Measurements from ENCODE around the gene CCDC57. TPM values are rescaled to one million over a fixed set of nuclear protein-coding genes. Genes with fewer than 3 reads are reported as not detected.

The CCDC57 gene
- total RNA-seq, 1 donor from 2014 or later: 15.0 TPM

- H3K79me2 ChIP-seq (ENCODE audit: low read depth): no peaks in the 10 kb centered on the region
- H3K9me3 Mint-ChIP-seq: no peaks in the 10 kb centered on the region
- TF ChIP-seq EZH2 (IDR thresholded peaks at IDR 0.05) (no peak), EZH2phosphoT487 (IDR thresholded peaks at IDR 0.05) (no peak), CTCF (IDR thresholded peaks at IDR 0.05) (no peak)
- no peak for DNase-seq (ENCODE audit: low spot score)
- H3K36me3 ChIP-seq: no peaks in the 10 kb centered on the region
- H3K9ac ChIP-seq: no peak overlapping the region
- H3K4me3 Mint-ChIP-seq: no peak overlapping the region
- no peak overlapping the region for H3K27ac ChIP-seq
- H2AFZ ChIP-seq (replicated peaks): no peak overlapping the region
- peaks cover 37% of the 10 kb centered on the region for H3F3A ChIP-seq (ENCODE audit: low read depth)
- H3K4me1 ChIP-seq: no peaks in the 10 kb centered on the region
- no peak overlapping the region for H3K4me2 ChIP-seq
- no peak overlapping the region for H3K4me3 ChIP-seq
- peaks cover 5% of the 10 kb centered on the region for H3K36me3 Mint-ChIP-seq
- H3K27me3 Mint-ChIP-seq (ENCODE audit: insufficient read depth, low read depth): peaks cover 2% of the 10 kb centered on the region
- no peaks in the 10 kb centered on the region for H3K9me3 ChIP-seq (ENCODE audit: low read depth)
- no peak overlapping the region for H3K27ac Mint-ChIP-seq
- H4K20me1 ChIP-seq (ENCODE audit: low read depth): peaks cover 66% of the 10 kb centered on the region
- peaks cover 2% of the 10 kb centered on the region for H3K4me1 Mint-ChIP-seq
- H3K27me3 ChIP-seq: no peaks in the 10 kb centered on the region
Observed at GRCh38 chr17:82080048-82080788, 132.4 kb downstream of the CCDC57 start.

- TF ChIP-seq EZH2phosphoT487 (IDR thresholded peaks at IDR 0.05): no peak
- no peak overlapping the region for H3K4me3 ChIP-seq
- no peak for DNase-seq (ENCODE audit: low spot score)
- H4K20me1 ChIP-seq (ENCODE audit: low read depth): peaks cover 55% of the 10 kb centered on the region
- no peak overlapping the region for H3K9ac ChIP-seq
- Mint-ChIP-seq H3K4me1 (peaks cover 2% of the 10 kb centered on the region), H3K27me3 (ENCODE audit: insufficient read depth, low read depth) (peaks cover 2% of the 10 kb centered on the region), H3K27ac (no peak overlapping the region), H3K9me3 (no peaks in the 10 kb centered on the region), H3K36me3 (peaks cover 5% of the 10 kb centered on the region), H3K4me3 (no peak overlapping the region)
- H3F3A ChIP-seq (ENCODE audit: low read depth): peaks cover 37% of the 10 kb centered on the region
- no peak overlapping the region for H2AFZ ChIP-seq (replicated peaks)
- no peaks in the 10 kb centered on the region for H3K36me3 ChIP-seq
- no peak overlapping the region for H3K4me2 ChIP-seq
- H3K27ac ChIP-seq: no peak overlapping the region
- no peaks in the 10 kb centered on the region for H3K79me2 ChIP-seq (ENCODE audit: low read depth)
- H3K27me3 ChIP-seq: peaks cover 5% of the 10 kb centered on the region
- H3K4me1 ChIP-seq: no peaks in the 10 kb centered on the region
- H3K9me3 ChIP-seq (ENCODE audit: low read depth): no peaks in the 10 kb centered on the region
Observed at GRCh38 chr17:82079001-82079677, 133.5 kb downstream of the CCDC57 start.

GRCh38 chr17:82078433-82078832 lies 134.2 kb downstream of the CCDC57 start:
- Histone ChIP-seq H3K9me3 (ENCODE audit: low read depth) (no peaks in the 10 kb centered on the region), H3K4me1 (no peaks in the 10 kb centered on the region), H4K20me1 (ENCODE audit: low read depth) (peaks cover 48% of the 10 kb centered on the region), H3K79me2 (ENCODE audit: low read depth) (no peaks in the 10 kb centered on the region), H3K36me3 (no peaks in the 10 kb centered on the region), H3K27me3 (peaks cover 12% of the 10 kb centered on the region), H3K4me2 (no peak overlapping the region), H3K4me3 (no peak overlapping the region), H2AFZ (replicated peaks) (no peak overlapping the region), H3F3A (ENCODE audit: low read depth) (peaks cover 37% of the 10 kb centered on the region), H3K9ac (no peak overlapping the region), H3K27ac (peak overlapping the region; percentile 53)
- Mint-ChIP-seq H3K36me3 (peaks cover 5% of the 10 kb centered on the region), H3K9me3 (no peaks in the 10 kb centered on the region), H3K27me3 (ENCODE audit: insufficient read depth, low read depth) (peaks cover 2% of the 10 kb centered on the region), H3K4me1 (peaks cover 2% of the 10 kb centered on the region), H3K27ac (no peak overlapping the region), H3K4me3 (no peak overlapping the region)
- DNase-seq (ENCODE audit: low spot score): no peak
- no peak for TF ChIP-seq EZH2 (IDR thresholded peaks at IDR 0.05)
- TF ChIP-seq CTCF (IDR thresholded peaks at IDR 0.05): no peak
- TF ChIP-seq EZH2phosphoT487 (IDR thresholded peaks at IDR 0.05): no peak
